Bronchial epithelial cell (primary cell): ENCODE results near the gene BLNK. TPM values are rescaled to one million over a fixed set of nuclear protein-coding genes. Genes with fewer than 3 reads are reported as not detected.

Experiments
- DNase-seq: peaks from one replicate; pipeline ENCODE4 v3.0.0-alpha.2; 2010; ENCODE audit warnings: low read depth
- FAIRE-seq: peaks from 2 replicates; lab custom pipeline; 2011; peaks lifted over from hg19 to GRCh38; lab: Jason Lieb, UNC
- H3K27me3 ChIP-seq: 2 replicates; pipeline ENCODE4 v1.5.1; 2011; ENCODE audit warnings: low read length; ENCODE audit not compliant: control insufficient read depth, insufficient read depth
- H3K36me3 ChIP-seq: 2 replicates; pipeline ENCODE4 v1.5.1; 2011; ENCODE audit warnings: low read length; ENCODE audit not compliant: control insufficient read depth, insufficient read depth
- H3K4me3 ChIP-seq: 2 replicates; pipeline ENCODE4 v1.5.1; 2011; ENCODE audit warnings: mild to moderate bottlenecking, low read depth, low read length, control low read depth
- total RNA-seq: library from RNA; depleted of rRNA; stranded (reverse); fragments of >200 nt; gene quantifications from 2 replicates; pipeline ENCODE4 v1.2.1, GENCODE V29; 2014
- TF ChIP-seq, protein P1 (sequence below): IDR thresholded peaks from 2 replicates; pipeline ENCODE4 v1.5.1; 2011; ENCODE audit warnings: mild to moderate bottlenecking, moderate library complexity, low read length, control low read depth, inconsistent platforms; ENCODE audit not compliant: insufficient read depth, severe bottlenecking

The BLNK gene
- total RNA-seq, 1 donor from 2014 or later, result 2.6 TPM

GRCh38 chr10:96218826-96219225 is 52.5 kb downstream of the BLNK start:
- no peak overlapping the region for H3K4me3 ChIP-seq
- FAIRE-seq (no peak), DNase-seq (no peak)
- H3K36me3 ChIP-seq, result peaks cover 10% of the 10 kb centered on the region
- TF ChIP-seq, protein P1, sequence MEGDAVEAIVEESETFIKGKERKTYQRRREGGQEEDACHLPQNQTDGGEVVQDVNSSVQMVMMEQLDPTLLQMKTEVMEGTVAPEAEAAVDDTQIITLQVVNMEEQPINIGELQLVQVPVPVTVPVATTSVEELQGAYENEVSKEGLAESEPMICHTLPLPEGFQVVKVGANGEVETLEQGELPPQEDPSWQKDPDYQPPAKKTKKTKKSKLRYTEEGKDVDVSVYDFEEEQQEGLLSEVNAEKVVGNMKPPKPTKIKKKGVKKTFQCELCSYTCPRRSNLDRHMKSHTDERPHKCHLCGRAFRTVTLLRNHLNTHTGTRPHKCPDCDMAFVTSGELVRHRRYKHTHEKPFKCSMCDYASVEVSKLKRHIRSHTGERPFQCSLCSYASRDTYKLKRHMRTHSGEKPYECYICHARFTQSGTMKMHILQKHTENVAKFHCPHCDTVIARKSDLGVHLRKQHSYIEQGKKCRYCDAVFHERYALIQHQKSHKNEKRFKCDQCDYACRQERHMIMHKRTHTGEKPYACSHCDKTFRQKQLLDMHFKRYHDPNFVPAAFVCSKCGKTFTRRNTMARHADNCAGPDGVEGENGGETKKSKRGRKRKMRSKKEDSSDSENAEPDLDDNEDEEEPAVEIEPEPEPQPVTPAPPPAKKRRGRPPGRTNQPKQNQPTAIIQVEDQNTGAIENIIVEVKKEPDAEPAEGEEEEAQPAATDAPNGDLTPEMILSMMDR, result no peak
- no peaks in the 10 kb centered on the region for H3K27me3 ChIP-seq

- TF ChIP-seq, protein P1, result no peak
- DNase-seq (no peak), FAIRE-seq (no peak)
- Histone ChIP-seq H3K4me3 (no peak overlapping the region), H3K27me3 (no peaks in the 10 kb centered on the region), H3K36me3 (peaks cover 6% of the 10 kb centered on the region)
Observed at GRCh38 chr10:96217711-96218110, 53.7 kb downstream of the BLNK start.

GRCh38 chr10:96216775-96217174 is 54.6 kb downstream of the BLNK start:
- FAIRE-seq (no peak), DNase-seq (no peak)
- H3K36me3 ChIP-seq, result peaks cover 1% of the 10 kb centered on the region
- TF ChIP-seq, protein P1, result no peak
- no peaks in the 10 kb centered on the region for H3K27me3 ChIP-seq
- H3K4me3 ChIP-seq, result no peak overlapping the region

DNA sequence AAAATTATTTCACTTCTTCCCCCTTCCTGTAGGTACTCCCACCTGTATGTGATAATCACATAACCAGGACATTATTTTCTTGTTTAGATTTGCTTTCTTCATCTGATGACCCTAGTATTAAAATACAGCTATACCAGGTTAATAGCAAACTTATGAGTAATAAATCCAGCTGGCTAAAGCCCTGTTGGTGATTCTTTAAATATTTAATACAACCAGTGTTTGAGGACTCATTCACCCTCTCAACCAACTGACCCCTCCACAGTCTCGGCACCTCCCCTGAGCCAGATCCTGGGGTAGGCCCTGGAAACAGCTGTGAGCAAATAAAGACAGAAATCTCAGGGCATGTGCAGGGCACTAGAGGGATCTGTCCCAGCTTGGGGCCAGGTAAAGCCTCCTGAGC is 58.5 kb downstream of the BLNK start:
- no peak for FAIRE-seq
- no peaks in the 10 kb centered on the region for H3K27me3 ChIP-seq
- no peak for DNase-seq
- TF ChIP-seq, protein P1, result no peak
- H3K36me3 ChIP-seq, result no peaks in the 10 kb centered on the region
- no peak overlapping the region for H3K4me3 ChIP-seq

- Histone ChIP-seq H3K27me3 (no peaks in the 10 kb centered on the region), H3K4me3 (no peak overlapping the region), H3K36me3 (no peaks in the 10 kb centered on the region)
- TF ChIP-seq, protein P1, result no peak
- DNase-seq (no peak), FAIRE-seq (no peak)
Observed at GRCh38 chr10:96211764-96212163, 59.6 kb downstream of the BLNK start.

GRCh38 chr10:96208946-96209345 is 62.4 kb downstream of the BLNK start:
- Histone ChIP-seq H3K27me3 (no peaks in the 10 kb centered on the region), H3K4me3 (no peak overlapping the region), H3K36me3 (peaks cover 1% of the 10 kb centered on the region)
- no peak for DNase-seq
- TF ChIP-seq, protein P1, result no peak
- no peak for FAIRE-seq
